ENCODE measurements around the gene SYT13.
A peak's percentile ranks its signal among the peaks of the same experiment; 100 is the strongest.

Gene SYT13, protein sequence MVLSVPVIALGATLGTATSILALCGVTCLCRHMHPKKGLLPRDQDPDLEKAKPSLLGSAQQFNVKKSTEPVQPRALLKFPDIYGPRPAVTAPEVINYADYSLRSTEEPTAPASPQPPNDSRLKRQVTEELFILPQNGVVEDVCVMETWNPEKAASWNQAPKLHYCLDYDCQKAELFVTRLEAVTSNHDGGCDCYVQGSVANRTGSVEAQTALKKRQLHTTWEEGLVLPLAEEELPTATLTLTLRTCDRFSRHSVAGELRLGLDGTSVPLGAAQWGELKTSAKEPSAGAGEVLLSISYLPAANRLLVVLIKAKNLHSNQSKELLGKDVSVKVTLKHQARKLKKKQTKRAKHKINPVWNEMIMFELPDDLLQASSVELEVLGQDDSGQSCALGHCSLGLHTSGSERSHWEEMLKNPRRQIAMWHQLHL

GRCh38 chr11:45285930-45286632, at the start of gene SYT13:
TSS of gene SYT13 (minus strand) at chr11:45286341. CDS start at chr11:45286207, 134 bp downstream.
- peak; percentile 79 for DNase-seq

DNA sequence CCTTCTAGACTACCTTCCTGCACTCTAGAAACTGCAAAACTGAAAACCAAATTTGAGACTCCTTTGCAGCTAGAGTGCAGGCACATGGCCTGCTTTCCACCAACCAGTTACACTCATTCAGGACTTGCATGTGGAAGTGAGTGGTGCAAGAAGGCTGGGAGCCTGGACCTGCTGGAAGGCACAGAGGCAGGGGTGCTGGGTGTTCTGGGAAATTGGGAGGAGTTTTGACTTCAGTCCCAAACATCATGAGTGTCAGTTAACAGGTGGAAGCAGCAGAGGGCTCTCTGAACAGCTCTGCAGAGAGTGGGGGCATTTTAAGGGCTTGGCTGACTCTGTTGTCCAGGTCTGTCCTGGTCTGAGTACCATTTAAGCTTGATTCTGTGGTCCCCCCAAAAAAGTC, 49.3 kb upstream of the SYT13 start:
- DNase-seq, result no peak

- DNase-seq, result no peak
Observed at GRCh38 chr11:45334836-45335235, 48.7 kb upstream of the SYT13 start.

GRCh38 chr11:45334410-45334809, 48.3 kb upstream of the SYT13 start:
- DNase-seq, result no peak

GRCh38 chr11:45333001-45333971, 47.1 kb upstream of the SYT13 start:
- DNase-seq, result peak; percentile 44

GRCh38 chr11:45332276-45332934, 46.3 kb upstream of the SYT13 start:
- peak; percentile 79 for DNase-seq

- no peak for DNase-seq
Observed at GRCh38 chr11:45331839-45332238, 45.7 kb upstream of the SYT13 start.

DNA sequence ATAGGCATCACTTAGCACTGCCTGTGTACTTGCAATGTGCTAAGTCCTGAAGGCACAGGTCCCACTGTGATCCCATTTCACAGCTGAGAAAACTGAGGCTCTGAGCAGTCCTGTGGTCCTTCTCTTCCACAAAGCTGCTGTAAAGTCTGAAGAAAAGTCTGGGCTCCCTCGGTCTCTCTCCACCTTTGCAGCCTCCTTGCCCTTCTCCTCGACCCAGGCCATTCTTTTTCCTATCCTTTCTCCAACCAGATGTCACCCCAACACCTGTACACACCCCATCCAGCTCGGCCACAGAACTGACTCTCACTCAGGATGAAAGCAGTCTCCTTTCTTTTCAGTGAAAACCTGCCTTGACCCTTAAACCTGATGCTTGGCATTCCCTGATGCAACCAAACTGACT, 42.6 kb upstream of the SYT13 start:
- DNase-seq, result no peak

GRCh38 chr11:45324459-45324858, 38.3 kb upstream of the SYT13 start:
- DNase-seq, result no peak

- no peak for DNase-seq
Observed at GRCh38 chr11:45323601-45324249, 37.6 kb upstream of the SYT13 start.

GRCh38 chr11:45322891-45323600, 36.9 kb upstream of the SYT13 start:
- DNase-seq, result no peak

GRCh38 chr11:45322111-45322705, 36.1 kb upstream of the SYT13 start:
- DNase-seq, result no peak

DNA sequence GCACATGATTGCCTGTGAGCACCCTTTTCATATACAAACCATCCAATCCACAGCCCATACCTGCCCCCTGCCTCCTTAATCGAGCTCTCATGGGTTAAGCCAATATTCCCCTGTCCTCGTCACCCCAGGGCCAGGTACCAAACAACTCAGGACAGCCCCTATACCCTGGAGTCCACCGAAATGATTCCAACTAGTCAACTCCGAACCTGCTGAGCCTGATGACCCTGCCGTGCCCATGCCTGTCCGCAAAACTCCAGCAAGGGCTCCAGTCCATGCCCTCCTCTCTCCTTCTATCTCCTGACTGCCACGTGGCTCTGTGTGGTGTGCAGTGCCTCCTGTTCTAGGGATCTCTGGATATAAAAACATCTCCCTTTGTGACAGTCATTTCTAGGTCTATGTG, 35.5 kb upstream of the SYT13 start:
- DNase-seq, result no peak

DNA sequence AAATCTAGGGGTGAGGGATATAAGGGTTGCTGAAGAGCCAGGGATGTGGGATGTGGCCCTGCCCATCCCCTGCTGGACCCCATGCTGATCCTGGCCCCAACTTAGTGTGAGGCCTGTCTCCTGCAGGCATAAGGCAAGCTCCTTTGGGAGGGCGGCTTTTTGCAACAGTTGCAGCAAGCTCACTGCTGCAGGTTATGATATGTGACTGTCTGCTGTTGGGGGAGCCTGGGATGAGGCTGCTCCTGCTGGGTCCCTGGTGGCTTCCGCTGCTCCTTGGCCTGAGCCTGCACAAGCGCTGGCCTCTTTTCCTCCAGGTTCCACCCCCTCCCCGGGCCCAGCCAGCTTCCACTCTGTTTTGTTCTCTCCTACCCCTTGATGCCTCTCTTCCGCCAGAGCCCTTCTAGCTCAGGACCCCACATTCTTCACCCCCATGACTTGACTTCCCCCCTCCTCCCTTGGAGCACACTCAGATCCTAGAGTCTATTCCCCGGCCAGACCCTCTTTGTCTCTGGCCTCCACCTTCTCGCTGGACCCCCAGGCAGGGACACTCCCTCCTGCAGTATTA, 35.0 kb upstream of the SYT13 start:
- DNase-seq, result no peak

DNA sequence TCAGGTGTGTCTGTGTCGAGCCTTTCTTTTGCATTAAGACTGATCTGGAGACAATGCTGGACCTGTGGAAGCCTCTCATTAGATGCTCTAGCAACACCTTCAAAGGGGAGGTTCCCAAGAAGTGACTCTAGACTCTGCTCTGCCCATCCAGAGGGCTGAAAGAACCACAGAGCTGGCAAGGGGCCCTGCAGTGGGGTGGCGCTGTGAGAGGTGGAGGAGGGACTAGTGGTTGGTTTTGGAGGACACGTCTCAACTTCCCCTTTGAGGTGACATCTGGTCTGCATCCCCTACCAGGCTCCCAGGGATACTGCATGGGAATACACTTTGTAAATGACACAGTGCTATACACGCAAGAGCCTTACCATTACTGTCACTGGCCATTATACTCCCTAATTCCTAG, 34.2 kb upstream of the SYT13 start:
- DNase-seq, result no peak

GRCh38 chr11:45319077-45319476, 32.9 kb upstream of the SYT13 start:
- DNase-seq, result no peak

- no peak for DNase-seq
Observed at GRCh38 chr11:45318516-45318915, 32.4 kb upstream of the SYT13 start.

DNA sequence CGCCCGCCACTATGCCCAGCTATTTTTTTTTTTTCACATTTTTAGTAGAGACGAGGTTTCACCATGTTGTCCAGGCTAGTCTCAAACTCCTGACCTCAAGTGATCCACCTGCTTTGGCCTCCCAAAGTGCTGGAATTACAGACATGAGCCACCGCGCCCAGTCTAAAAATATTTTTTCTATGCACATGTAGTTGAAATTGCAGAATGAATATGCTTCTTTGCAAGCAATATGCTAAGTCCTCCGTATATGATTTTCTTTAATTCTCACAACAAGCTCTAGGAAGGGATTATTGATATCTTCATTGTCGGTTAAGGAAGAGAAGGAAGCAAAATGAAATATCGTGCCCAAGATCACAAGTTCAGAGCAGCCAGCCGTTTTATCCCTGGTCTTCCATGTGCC, 30.1 kb upstream of the SYT13 start:
- no peak for DNase-seq

GRCh38 chr11:45314900-45315299, 28.8 kb upstream of the SYT13 start:
- no peak for DNase-seq

GRCh38 chr11:45313171-45313865, 27.2 kb upstream of the SYT13 start:
- peak; percentile 25 for DNase-seq
